ENCODE measurements around the gene REXO1.

DNA sequence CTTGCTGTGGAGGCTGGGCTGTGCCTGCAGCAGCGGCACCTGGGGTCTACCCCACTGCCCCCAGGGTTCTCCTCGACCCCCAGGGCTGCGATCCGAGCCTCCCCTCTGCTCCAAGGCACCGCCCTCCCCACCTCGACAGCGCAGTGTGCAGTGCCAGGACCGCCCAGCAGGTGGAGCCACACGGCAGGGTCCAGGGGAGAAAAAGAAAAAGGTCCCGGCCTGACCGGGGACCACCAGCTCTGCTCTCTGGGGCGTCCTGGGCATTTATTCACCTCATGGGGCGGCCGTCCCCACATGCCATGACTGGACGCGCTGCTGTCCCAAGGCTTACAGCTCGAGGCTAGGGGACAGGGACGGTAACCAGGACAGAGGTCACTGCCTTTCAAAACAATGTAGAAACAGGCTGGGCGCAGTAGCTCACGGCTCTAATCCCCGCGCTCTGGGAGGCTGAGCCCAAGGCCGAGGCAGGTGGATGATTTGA lies 10.6 kb downstream of the REXO1 start:
- TF ChIP-seq, protein P1, sequence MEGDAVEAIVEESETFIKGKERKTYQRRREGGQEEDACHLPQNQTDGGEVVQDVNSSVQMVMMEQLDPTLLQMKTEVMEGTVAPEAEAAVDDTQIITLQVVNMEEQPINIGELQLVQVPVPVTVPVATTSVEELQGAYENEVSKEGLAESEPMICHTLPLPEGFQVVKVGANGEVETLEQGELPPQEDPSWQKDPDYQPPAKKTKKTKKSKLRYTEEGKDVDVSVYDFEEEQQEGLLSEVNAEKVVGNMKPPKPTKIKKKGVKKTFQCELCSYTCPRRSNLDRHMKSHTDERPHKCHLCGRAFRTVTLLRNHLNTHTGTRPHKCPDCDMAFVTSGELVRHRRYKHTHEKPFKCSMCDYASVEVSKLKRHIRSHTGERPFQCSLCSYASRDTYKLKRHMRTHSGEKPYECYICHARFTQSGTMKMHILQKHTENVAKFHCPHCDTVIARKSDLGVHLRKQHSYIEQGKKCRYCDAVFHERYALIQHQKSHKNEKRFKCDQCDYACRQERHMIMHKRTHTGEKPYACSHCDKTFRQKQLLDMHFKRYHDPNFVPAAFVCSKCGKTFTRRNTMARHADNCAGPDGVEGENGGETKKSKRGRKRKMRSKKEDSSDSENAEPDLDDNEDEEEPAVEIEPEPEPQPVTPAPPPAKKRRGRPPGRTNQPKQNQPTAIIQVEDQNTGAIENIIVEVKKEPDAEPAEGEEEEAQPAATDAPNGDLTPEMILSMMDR (IDR thresholded peaks at IDR 0.05) = peak; percentile 65 to 94 (median 70)
- TF ChIP-seq POLR2A (IDR thresholded peaks at IDR 0.05; ENCODE audit: low read depth) (no peak), POLR2AphosphoS5 (IDR thresholded peaks at IDR 0.05) (no peak)
